Pancreas (tissue), 10 donors: ENCODE results near the gene STN1. TPM values are rescaled to one million over a fixed set of nuclear protein-coding genes. Genes with fewer than 3 reads are reported as not detected.
A peak's percentile ranks its signal among the peaks of the same experiment; 100 is the strongest.

Experiments
- ATAC-seq, 4 donors: fragments of 200-7000 bp; cut with Tn5 transposase; one replicate each; pipeline versions ENCODE4 v1.8.0 to v1.9.1; 2020; ENCODE audit warnings: mild to moderate bottlenecking in 4 of 4, moderate library complexity in 4 of 4
- DNase-seq, 6 donors: peaks; one replicate each; pipeline ENCODE4 v3.0.0-alpha.2; 2020
- FAIRE-seq: peaks from 2 replicates; lab custom pipeline; 2012; peaks lifted over from hg19 to GRCh38; lab: Jason Lieb, UNC
- H3K27ac ChIP-seq, 4 donors: fragments of 200-600 bp; sonication (generic); 1 replicate in 3 of 4; 2 replicates in 1 of 4; pipeline versions ENCODE4 v1.5.0 to v1.8.0; 2020
- H3K27me3 ChIP-seq, 4 donors: fragments of 200-600 bp; one replicate each; pipeline ENCODE4 v1.8.0; 2021
- H3K36me3 ChIP-seq, 3 donors: fragments of 200-600 bp; sonication (generic) in 1 of 3; one replicate each; pipeline versions ENCODE4 v1.5.0 to v1.8.0; 2020 to 2021
- H3K4me1 ChIP-seq, 3 donors: fragments of 200-600 bp; one replicate each; pipeline ENCODE4 v1.8.0; 2021
- H3K4me3 ChIP-seq, 4 donors: fragments of 200-600 bp; sonication (generic) in 2 of 4; one replicate each; pipeline versions ENCODE4 v1.5.0 to v1.8.0; 2020 to 2021
- H3K9me3 ChIP-seq, 4 donors: fragments of 200-600 bp; one replicate each; pipeline ENCODE4 v1.8.0; 2021
- CTCF ChIP-seq, 4 donors: fragments of 200-600 bp; sonication (generic) in 3 of 4; IDR thresholded peaks; one replicate each; pipeline versions ENCODE4 v1.5.0 to v1.8.0; 2021; ENCODE audit warnings: antibody characterized with exemption in 4 of 4
- WGBS, 2 donors: extraction: QIAGEN DNeasy Blood & Tissue Kit; methylation state at CpG; one replicate each; pipeline ENCODE4 v1.1.7; 2013; 5-methylcytosine and 5-hydroxymethylcytosine counted together
- intact Hi-C, 3 donors: fragments of 100-400 bp; cut with DNase I; formaldehyde crosslinking; loops; one replicate each; pipeline versions ENCODE4 v1.11.1 to v1.14.2; 2022
- polyA plus RNA-seq, 2 donors: library from polyadenylated mRNA; stranded (reverse); fragments of 200-250 nt; gene quantifications; one replicate each; pipeline ENCODE4 v1.2.3, GENCODE V29; 2013
- total RNA-seq, 6 donors: library from RNA; stranded (reverse); fragmentation: NEBNext Ultra II Directional in 4 of 6; extraction: Animal tissue kit (Norgen Biotek cat#: 25700) in 4 of 6; gene quantifications; one replicate each; pipeline versions ENCODE4 v1.2.1 to v1.2.4, GENCODE V29; 2021 to 2023
- donor health status: healthy with polysubstance abuse.
- donor health status: DM: no; HTN: no; CAD: no; lungs with moderate emphysema.
- donor health status: DM: no; HTN: no; CAD: no.
- donor health status: control.
- donor health status: control.
- donor health status: Bipolar disorder and iron deficiency.
- donor health status: DM: yes; HTN: yes; CAD: no.
- donor health status: DM: no; HTN: no; CAD: no.
- donor health status: DM: no; HTN: no; CAD: no.
- donor health status: DM: yes; HTN: yes; CAD: no.

Gene STN1
- total and polyA plus RNA-seq, 8 donors, result 7.0 to 15.9 (median 13.3) TPM

GRCh38 chr10:103859161-103860086 is 58.6 kb downstream of the STN1 start:
- peak; percentile 40 to 61 (median 46) for TF ChIP-seq CTCF (IDR thresholded peaks at IDR 0.05)
- DNase-seq, result peak in 3 of 6 donors; percentile 43 to 78 (median 53)
- no peak overlapping the region for H3K4me3 ChIP-seq
- peak; percentile 65 to 83 (median 78) for ATAC-seq
- no peaks in the 10 kb centered on the region for H3K36me3 ChIP-seq
- H3K9me3 ChIP-seq, result no peaks in the 10 kb centered on the region
- no peak overlapping the region for H3K27ac ChIP-seq
- WGBS, 2 donors, result 54 to 59% methylated on average over 15 of the region's 15 CpGs
- intact Hi-C loops, result loop anchor here in 2 of 3 donors (2.0 kb wide), 1 partner anchor 145 kb away; no protein-coding TSS in a partner anchor
- no peaks in the 10 kb centered on the region for H3K27me3 ChIP-seq
- H3K4me1 ChIP-seq, result no peaks in the 10 kb centered on the region
- no peak for FAIRE-seq

DNA sequence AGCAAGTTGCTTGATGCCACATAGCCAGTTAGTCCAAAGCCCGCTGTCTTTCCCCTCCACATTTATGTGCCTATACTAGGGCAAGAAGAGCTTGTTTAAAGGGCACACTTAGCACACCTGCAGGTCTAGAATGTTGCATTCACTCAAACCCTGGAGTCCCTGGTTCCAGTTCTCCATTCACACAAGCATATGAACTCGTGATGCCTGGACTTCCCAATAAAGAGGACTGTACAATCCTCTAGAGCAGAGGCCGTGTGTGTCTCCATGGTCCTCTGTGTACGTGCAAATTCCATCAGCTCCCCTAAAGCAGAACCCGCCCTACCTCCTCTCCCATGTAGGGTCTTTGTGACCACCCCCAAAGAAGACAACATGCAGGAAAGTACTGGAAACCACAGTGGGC is 59.6 kb downstream of the STN1 start:
- no peak for TF ChIP-seq CTCF (IDR thresholded peaks at IDR 0.05)
- ATAC-seq (no peak), DNase-seq (no peak), FAIRE-seq (no peak)
- Histone ChIP-seq H3K27me3 (no peaks in the 10 kb centered on the region), H3K36me3 (no peaks in the 10 kb centered on the region), H3K4me3 (no peak overlapping the region), H3K9me3 (no peaks in the 10 kb centered on the region), H3K27ac (no peak overlapping the region), H3K4me1 (peaks cover 0 to 1% (median 0%) of the 10 kb centered on the region in 3 donors)
- intact Hi-C loops, result loop anchor here in 2 of 3 donors (2.0 kb wide), 1 partner anchor 144 kb away; no protein-coding TSS in a partner anchor
- 76 to 87% methylated on average over 5 of the region's 5 CpGs for WGBS, 2 donors

GRCh38 chr10:103856797-103857170 is 61.2 kb downstream of the STN1 start:
- H3K27me3 ChIP-seq, result no peaks in the 10 kb centered on the region
- intact Hi-C loops, result no loop called here
- H3K36me3 ChIP-seq, result no peaks in the 10 kb centered on the region
- H3K9me3 ChIP-seq, result no peaks in the 10 kb centered on the region
- H3K27ac ChIP-seq, result no peak overlapping the region
- H3K4me3 ChIP-seq, result no peak overlapping the region
- FAIRE-seq, result no peak
- TF ChIP-seq CTCF (IDR thresholded peaks at IDR 0.05), result no peak
- ATAC-seq, result no peak
- WGBS, 2 donors, result 72 to 88% methylated on average over 5 of the region's 5 CpGs
- H3K4me1 ChIP-seq, result peaks cover 0 to 11% (median 0%) of the 10 kb centered on the region in 3 donors
- DNase-seq, result no peak

DNA sequence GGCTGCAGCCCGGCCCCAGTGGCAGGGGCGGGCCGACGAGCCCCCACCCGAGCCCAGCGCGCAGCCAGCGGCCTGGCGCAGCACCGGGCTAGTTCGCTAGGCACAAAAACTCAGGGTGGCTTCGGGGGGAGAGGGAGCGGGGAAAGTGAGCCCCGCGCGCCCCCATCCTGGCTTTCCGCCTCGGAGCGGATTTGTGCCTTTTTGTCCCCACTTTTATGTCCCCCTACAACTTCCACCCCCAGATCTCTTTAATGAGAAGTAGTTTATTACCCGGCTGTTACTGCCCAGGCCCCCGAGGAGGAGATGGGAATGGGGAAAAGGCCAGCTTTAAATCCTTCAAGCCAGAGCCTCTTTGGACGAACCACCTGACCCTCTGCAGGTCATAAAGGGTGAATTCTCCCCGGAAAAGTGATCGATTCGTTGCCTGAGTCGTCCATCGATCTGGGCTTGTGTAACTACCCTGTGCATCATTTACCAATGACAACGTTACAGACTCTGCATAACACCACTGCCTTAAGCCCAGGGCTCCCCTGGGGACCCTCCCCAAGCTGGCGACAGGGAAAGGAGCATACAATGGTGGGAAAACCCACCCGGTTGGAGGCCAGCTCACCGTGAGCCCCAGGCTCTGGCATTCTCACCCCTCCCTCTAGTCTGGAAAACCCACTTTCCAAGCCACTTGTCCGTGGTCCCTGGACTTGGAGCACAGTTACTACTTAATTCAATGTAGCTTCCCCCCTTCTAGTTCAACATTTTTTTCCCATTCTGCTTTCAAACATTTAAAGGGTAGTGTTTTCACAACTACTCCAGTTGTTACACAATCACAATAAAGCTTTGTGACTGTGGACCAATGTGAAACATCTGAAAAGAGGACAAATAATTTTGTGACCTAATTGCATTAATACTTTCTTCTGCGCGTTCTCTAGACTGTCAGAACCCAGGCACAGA is 61.9 kb downstream of the STN1 start:
- no peak for TF ChIP-seq CTCF (IDR thresholded peaks at IDR 0.05)
- peak in 3 of 4 donors; percentile 2 to 28 (median 15) for ATAC-seq
- WGBS, 2 donors, result 16 to 23% methylated on average over 29 to 34 of the region's 34 CpGs
- Histone ChIP-seq H3K27ac (peak overlapping the region in 2 of 4 donors; percentile 69 to 72), H3K36me3 (no peaks in the 10 kb centered on the region), H3K4me3 (peak overlapping the region; percentile 15 to 57 (median 50)), H3K9me3 (no peaks in the 10 kb centered on the region), H3K27me3 (no peaks in the 10 kb centered on the region), H3K4me1 (peaks cover 0 to 12% (median 0%) of the 10 kb centered on the region in 3 donors)
- FAIRE-seq, result no peak
- DNase-seq, result no peak
- intact Hi-C loops, result no loop called here
